Fibroblast of lung (primary cell): Measurements from ENCODE around the gene ITPR1. TPM values are rescaled to one million over a fixed set of nuclear protein-coding genes. Genes with fewer than 3 reads are reported as not detected.

ENCODE experiments used
- DNase-seq, 2 donors: peaks; one replicate each; pipeline versions ENCODE4 v3.0.0 to v3.0.0-alpha.2; 2010; ENCODE audit warnings: low read depth in 2 of 2
- H2AFZ ChIP-seq: 2 replicates; pipeline ENCODE4 v1.5.1; 2012; ENCODE audit warnings: low read length, control low read depth, inconsistent platforms
- H3K27ac ChIP-seq: 2 replicates; pipeline ENCODE4 v1.5.1; 2011; ENCODE audit warnings: low read length, control low read depth; ENCODE audit not compliant: insufficient read depth
- H3K27me3 ChIP-seq: 2 replicates; pipeline ENCODE4 v1.5.1; 2011; ENCODE audit warnings: mild to moderate bottlenecking, low read length; ENCODE audit not compliant: control insufficient read depth, insufficient read depth
- H3K36me3 ChIP-seq: 2 replicates; pipeline ENCODE4 v1.5.1; 2011; ENCODE audit warnings: low read length; ENCODE audit not compliant: control insufficient read depth, insufficient read depth
- H3K4me1 ChIP-seq: 2 replicates; pipeline ENCODE4 v1.5.1; 2011; ENCODE audit warnings: low read length; ENCODE audit not compliant: control insufficient read depth, insufficient read depth; ENCODE audit errors: extremely low read depth
- H3K4me2 ChIP-seq: 2 replicates; pipeline ENCODE4 v1.5.1; 2011; ENCODE audit warnings: low read length, control low read depth; ENCODE audit not compliant: insufficient read depth; ENCODE audit errors: extremely low read depth
- H3K4me3 ChIP-seq, 4 experiments: fragments of 200-600 bp in 1 of 4; sonication (generic) in 1 of 4; replicated peaks in 1 of 4; 2 replicates each; pipeline ENCODE4 v1.5.1; 2011 to 2016; ENCODE audit warnings: low read length in 4 of 4, low read depth in 3 of 4, mild to moderate bottlenecking in 3 of 4, control low read depth in 2 of 4, inconsistent platforms in 1 of 4, mixed read lengths in 1 of 4; ENCODE audit not compliant: insufficient read depth in 1 of 4; ENCODE audit errors: control extremely low read depth in 1 of 4
- H3K79me2 ChIP-seq: 2 replicates; pipeline ENCODE4 v1.5.1; 2012; ENCODE audit warnings: mild to moderate bottlenecking, low read length, inconsistent platforms; ENCODE audit not compliant: control insufficient read depth, insufficient read depth
- H3K9ac ChIP-seq: 2 replicates; pipeline ENCODE4 v1.5.1; 2011; ENCODE audit warnings: mild to moderate bottlenecking, low read length, control low read depth; ENCODE audit not compliant: insufficient read depth
- H3K9me3 ChIP-seq: 2 replicates; pipeline ENCODE4 v1.5.1; 2012; ENCODE audit warnings: low read depth, low read length; ENCODE audit not compliant: control insufficient read depth, insufficient read depth
- H4K20me1 ChIP-seq: 2 replicates; pipeline ENCODE4 v1.5.1; 2011; ENCODE audit warnings: low read length; ENCODE audit not compliant: control insufficient read depth, insufficient read depth; ENCODE audit errors: extremely low read depth
- CTCF ChIP-seq, 2 donors: IDR thresholded peaks in 1 of 2; conservative IDR thresholded peaks in 1 of 2; 1 replicate in 1 of 2; 2 replicates in 1 of 2; pipeline ENCODE4 v1.5.1; 2011 to 2012; ENCODE audit warnings: low read length in 2 of 2, control low read depth in 1 of 2, inconsistent platforms in 1 of 2, low read depth in 1 of 2, mild to moderate bottlenecking in 1 of 2
- EZH2 ChIP-seq: IDR thresholded peaks from 2 replicates; pipeline ENCODE4 v1.5.1; 2012; ENCODE audit warnings: low read length, control low read depth, mild to moderate bottlenecking; ENCODE audit errors: missing control alignments
- polyA plus RNA-seq, 2 donors: library from polyadenylated mRNA; depleted of rRNA in 1 of 2; stranded (reverse) in 1 of 2; unstranded in 1 of 2; fragments of >200 nt; gene quantifications; 2 replicates each; pipeline ENCODE4 v1.2.1, GENCODE V29; 2011 to 2012; ENCODE audit warnings: missing spikeins in 1 of 2
- total RNA-seq: library from RNA; depleted of rRNA; stranded (reverse); fragments of >200 nt; gene quantifications from 2 replicates; pipeline ENCODE4 v1.2.1, GENCODE V29; 2014

The ITPR1 gene
- total and polyA plus RNA-seq, 2 donors (not counting 1 experiment from before 2014, with no cell fraction given): 19.2 to 87.0 TPM

GRCh38 chr3:4514916-4515315 is 21.8 kb downstream of the ITPR1 start:
- Histone ChIP-seq H3K36me3 (no peaks in the 10 kb centered on the region), H4K20me1 (no peaks in the 10 kb centered on the region), H3K9ac (no peak overlapping the region), H2AFZ (no peak overlapping the region), H3K4me2 (no peak overlapping the region), H3K4me1 (no peaks in the 10 kb centered on the region), H3K79me2 (no peaks in the 10 kb centered on the region), H3K27ac (no peak overlapping the region), H3K4me3 (no peak overlapping the region), H3K9me3 (no peaks in the 10 kb centered on the region), H3K27me3 (no peaks in the 10 kb centered on the region)
- DNase-seq: no peak
- TF ChIP-seq EZH2: no peak
- no peak for TF ChIP-seq CTCF (conservative IDR thresholded peaks at IDR 0.05 in 1 of 2, IDR thresholded peaks at IDR 0.05 in 1 of 2; ENCODE audit: low read depth in 1 of 2, low read length in 2 of 2)

- Histone ChIP-seq H3K27ac (no peak overlapping the region), H3K4me1 (no peaks in the 10 kb centered on the region), H3K9ac (no peak overlapping the region), H3K79me2 (no peaks in the 10 kb centered on the region), H3K4me2 (no peak overlapping the region), H3K27me3 (no peaks in the 10 kb centered on the region), H3K4me3 (no peak overlapping the region), H3K36me3 (no peaks in the 10 kb centered on the region), H2AFZ (no peak overlapping the region), H4K20me1 (no peaks in the 10 kb centered on the region), H3K9me3 (no peaks in the 10 kb centered on the region)
- TF ChIP-seq EZH2 (no peak), CTCF (conservative IDR thresholded peaks at IDR 0.05 in 1 of 2, IDR thresholded peaks at IDR 0.05 in 1 of 2; ENCODE audit: low read depth in 1 of 2, low read length in 2 of 2) (no peak)
- no peak for DNase-seq
Measured at GRCh38 chr3:4515916-4516579, 22.9 kb downstream of the ITPR1 start.

GRCh38 chr3:4517093-4517492 is 23.9 kb downstream of the ITPR1 start:
- Histone ChIP-seq H3K9me3 (no peaks in the 10 kb centered on the region), H3K27me3 (no peaks in the 10 kb centered on the region), H3K4me2 (no peak overlapping the region), H3K79me2 (no peaks in the 10 kb centered on the region), H4K20me1 (no peaks in the 10 kb centered on the region), H3K9ac (no peak overlapping the region), H2AFZ (no peak overlapping the region), H3K4me3 (no peak overlapping the region), H3K27ac (no peak overlapping the region), H3K36me3 (no peaks in the 10 kb centered on the region), H3K4me1 (no peaks in the 10 kb centered on the region)
- TF ChIP-seq CTCF (conservative IDR thresholded peaks at IDR 0.05 in 1 of 2, IDR thresholded peaks at IDR 0.05 in 1 of 2; ENCODE audit: low read depth in 1 of 2, low read length in 2 of 2) (no peak), EZH2 (no peak)
- DNase-seq: no peak
